DMS114 treated with DMSO at 0.1 percent for 48 hours (cell line): ENCODE measurements around the gene UBALD2.
"Not testable (repeated sequence)": the region's sequence is repeated elsewhere in the genome, so short reads cannot be mapped to it uniquely, and the experiment has no call there.

ENCODE experiments used
- DNase-seq: peaks from one replicate; lab custom pipeline; 2025; ENCODE audit not compliant: unreplicated experiment; lab: John Stamatoyannopoulos, UW

UBALD2 gene

DNA sequence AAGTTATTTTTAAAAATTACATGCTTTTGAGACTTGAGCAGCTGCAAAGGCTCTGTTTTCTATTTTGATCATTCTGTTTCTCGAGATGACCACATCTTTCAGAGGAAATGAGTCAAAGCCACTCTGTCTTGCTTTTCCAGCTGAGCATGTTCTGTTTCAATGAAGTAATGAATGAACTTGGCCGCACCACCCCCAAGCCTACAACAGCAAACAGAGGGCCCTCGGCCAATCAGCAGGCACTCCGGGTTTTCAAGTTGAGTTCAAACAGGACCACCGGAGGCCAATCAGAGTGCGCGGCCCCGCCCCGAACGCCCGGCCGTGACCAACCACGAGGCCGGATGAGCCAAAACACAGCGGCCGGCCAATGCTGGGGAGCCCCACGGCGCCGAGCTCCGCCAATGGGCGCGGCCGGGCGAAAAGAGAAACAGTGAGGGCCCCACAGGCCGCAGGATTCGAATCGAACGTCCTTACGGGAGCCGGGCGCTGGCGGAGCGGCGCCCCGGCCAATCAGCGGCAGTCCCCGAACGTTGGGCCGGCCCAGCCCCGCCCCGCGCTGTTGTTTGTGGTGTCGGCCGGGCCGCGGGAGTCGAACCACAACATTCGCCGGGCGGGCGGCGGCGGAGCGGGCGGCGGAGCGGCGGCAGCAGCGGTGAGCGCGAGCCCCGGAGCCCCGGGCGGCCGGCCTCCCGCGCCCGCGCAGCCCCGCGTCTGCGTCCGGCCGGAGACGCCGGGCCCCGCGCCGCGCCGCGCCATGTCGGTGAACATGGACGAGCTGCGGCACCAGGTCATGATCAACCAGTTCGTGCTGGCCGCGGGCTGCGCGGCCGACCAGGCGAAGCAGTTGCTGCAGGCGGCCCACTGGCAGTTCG, at the start of gene UBALD2:
Gene UBALD2, plus strand, starts transcription at position 594 of the 869 bp plus-strand sequence. Its CDS starts 158 bp downstream, at position 752.
- DNase-seq, result peak; percentile 94

DNA sequence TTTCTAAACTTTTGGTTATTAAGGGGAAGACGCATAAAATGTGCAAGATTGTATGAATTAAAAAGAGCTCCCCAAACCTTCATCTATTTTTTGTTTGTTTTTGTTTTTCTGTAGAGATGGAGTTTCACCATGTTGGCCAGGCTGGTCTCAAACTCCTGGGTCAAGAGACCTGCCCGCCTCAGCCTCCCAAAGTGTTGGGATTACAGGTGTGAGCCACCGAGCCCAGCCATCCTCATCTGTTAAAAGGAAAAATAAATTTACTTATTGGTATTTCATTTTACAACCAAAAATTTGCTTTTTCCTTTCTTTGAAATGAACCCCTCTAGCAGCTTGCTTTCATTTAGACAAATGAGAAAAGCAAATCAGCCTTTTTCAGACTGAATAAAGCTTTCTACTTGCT, 48.1 kb upstream of the UBALD2 start:
- DNase-seq, result no peak

DNA sequence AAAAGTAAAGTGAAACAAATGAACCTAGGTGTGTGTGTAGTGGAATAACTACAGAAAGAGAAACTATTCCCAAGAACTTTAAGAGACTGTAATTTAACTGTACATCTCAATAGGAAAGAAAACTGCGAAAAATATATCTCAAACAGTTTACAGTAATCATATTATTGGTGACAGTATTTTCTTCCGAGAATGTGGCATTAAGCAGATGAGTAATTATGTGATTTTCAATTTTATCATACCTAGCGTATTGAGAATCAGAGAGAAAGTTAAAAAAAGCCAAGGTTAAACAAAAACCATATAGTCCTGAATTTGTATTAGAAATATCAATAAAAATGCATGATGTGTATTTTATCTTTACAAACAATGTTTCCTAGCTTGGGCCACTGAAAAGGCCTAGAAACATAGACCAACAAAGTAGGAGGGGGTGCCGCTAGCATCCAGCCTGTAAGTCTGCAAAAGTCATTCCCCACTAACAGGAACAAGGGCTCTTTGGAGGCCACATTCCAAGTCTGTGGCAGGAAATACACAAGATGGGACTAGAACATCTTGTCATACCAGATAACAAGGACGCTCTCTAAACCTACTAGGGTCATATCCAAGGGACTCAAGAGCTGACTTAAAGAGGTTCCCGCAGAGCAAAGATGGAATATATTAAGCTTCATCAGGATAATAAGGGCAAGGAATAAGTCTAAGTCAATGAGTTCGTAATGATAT, 45.3 kb upstream of the UBALD2 start:
- DNase-seq, result no peak

DNA sequence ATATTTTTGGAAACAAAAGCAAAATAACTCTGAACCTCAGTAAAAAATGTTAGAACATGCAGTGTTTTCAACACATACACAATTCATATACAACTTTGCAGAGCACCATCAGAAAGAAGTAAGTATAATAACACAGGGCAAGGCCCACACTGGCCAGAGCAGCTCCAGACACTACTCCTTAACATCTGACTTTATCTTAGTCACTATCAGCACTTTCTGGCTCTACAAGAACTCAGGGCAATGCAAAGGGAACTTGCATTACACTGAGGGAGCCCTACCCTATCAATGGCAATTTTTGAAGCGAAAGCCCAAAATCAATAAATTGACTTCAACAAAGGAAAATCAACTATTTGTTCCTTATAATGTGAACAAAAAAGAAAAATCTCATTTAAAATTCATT, 41.3 kb upstream of the UBALD2 start:
- DNase-seq, result no peak

DNA sequence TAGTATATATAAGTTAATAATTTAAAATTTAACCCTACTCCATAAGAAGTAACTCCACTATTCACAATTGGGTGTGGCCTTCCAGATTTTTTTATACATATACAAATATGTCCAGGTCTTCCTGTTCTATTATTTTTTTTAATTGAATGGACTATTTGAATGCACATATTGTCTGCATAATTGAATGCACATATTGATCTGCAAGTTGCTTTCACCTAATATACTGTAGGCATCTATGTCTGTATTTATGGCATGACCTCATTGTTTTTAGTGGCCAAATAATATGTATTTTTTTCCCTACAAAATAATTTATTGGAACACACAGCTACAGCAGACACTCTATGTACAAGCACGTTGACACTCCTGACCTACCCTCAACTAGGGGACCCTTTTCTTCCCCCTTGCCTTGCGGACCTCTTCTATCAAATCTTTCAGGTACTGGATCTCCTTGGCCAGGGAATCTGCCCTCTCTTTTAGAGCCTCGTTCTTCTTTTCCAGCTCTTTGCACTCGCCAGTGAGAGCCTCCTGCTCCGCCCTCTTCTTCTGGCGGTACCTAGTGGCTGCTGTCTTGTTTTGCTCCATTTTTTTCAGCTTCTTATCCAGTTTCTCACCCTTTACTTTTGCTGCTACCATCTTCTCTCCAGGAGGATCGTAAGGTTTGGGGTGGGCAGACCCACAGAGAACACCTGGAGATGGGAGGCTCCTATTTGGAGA, 39.6 kb upstream of the UBALD2 start:
- DNase-seq, result not testable (repeated sequence)

DNA sequence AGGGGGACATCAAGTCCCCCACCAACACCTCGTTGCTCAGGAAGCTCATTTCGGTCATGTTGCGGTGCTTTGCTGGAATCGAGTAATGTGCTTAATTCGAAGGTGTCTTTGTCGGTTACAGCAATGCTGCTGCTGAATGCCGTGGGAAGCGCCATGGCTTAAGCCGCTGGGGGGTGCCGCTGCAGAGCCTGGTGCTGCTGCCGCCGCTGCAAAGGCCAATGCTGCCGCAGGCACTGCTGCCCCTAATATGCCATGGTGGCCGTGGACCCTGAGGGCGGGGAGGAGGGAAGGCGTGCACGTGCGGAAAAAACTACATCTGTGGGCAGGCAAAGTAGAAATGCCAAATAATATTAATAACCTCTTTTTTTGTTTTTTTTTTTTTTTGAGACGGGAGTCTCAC, 38.4 kb upstream of the UBALD2 start:
- DNase-seq, result not testable (repeated sequence)

DNA sequence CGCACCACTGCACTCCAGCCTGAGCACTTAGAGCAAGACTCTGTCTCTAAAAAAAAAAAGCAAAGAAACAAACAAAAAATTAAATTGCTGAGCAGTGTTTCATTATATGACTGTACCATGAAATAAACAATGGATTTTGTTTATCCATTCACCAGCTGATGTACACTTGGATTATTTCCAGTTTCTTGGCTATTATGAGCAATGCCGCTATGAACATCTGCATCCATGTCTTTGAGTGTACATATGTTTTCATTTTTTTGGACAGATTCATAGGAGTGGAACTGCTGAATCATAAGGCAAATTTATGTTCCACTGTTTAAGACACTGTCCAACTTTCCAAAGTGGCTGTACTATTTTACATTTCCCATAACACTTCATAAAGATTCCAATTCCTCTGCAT, 32.8 kb upstream of the UBALD2 start:
- no peak for DNase-seq

DNA sequence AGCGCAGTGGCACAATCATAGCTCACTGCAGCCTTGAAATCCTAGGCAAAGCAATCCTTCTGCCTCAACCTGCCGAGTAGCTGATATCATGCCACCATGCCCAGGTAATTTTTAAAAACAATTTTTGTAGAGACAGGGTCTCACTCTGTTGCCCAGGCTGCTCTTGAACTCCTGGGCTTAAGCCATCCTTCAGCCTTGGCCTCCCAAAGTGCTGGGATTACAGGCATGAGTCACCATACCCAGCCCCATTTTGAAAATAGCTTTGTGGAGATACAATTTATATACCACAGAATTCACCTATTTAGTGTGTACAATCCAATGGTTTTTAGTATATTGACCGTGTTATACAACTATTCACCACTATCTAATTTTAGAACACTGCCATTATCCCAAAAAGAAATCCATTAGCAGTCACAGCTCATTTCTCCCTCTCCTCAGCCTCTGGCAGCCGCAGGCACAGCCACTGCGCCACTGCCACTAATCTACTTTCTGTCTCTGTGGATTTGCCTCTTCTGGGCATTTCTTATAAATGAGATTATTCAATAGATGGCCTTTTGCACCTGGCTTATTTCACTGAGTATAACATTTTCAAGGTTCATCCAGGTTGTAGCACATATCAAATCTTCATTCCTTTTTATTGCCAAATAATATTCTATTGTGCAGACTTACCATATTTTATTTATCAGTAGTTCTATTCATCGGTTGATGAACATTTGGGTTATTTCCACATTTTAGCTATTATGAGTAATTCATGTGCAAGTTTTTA, 31.4 kb upstream of the UBALD2 start:
- DNase-seq, result no peak

DNA sequence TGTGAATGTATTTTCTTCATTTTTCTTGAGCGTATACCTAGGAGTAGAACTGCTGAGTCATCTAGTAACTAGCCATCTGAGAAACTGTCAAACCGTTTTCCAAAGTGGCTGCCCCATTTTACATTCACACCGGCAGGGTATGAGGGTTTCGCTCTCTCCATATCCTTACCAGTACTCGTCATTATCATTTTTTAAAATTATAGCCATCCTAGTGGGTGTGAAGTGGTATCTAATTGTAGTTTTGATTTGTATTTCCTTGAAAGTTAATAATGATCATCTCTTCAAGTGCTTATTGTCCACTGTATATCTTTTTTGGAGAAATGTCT, 30.8 kb upstream of the UBALD2 start:
- DNase-seq, result no peak

DNA sequence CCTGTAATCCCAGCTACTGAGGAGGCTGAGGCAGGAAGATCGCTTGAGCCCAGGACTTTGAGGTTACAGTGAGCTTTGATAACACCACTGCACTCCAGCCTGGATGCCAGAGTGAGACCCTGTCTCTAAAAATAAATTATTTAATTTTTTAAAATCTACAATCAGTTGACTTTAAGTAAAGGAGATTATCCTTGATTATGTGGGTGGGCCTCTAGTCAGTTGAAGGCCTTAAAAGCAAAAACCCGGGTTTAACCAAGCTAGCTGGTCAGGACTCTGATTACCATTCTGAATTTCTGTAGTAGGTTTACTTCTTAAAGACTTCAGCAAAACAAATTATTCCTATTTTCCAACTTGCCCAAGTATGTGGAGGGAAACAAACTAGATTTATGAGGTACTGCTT, 29.3 kb upstream of the UBALD2 start:
- DNase-seq, result no peak

DNA sequence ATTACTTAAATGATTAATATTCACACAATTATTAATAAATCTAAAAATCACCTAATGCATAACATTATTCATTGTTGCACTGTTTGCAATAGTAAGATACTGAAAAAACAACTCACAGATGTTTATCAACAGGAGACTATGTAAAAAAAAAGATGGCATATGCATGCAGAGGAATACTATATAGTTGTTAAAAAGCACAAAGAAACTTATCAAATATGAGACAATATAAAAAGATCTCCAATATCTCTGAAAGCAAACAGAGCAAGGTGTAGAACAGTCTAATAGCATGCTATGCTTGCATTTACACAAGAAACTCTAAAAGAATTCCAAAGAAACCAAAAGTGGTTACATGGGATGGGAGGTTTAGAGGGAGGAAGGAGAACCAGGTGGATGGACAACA, 28.5 kb upstream of the UBALD2 start:
- no peak for DNase-seq

DNA sequence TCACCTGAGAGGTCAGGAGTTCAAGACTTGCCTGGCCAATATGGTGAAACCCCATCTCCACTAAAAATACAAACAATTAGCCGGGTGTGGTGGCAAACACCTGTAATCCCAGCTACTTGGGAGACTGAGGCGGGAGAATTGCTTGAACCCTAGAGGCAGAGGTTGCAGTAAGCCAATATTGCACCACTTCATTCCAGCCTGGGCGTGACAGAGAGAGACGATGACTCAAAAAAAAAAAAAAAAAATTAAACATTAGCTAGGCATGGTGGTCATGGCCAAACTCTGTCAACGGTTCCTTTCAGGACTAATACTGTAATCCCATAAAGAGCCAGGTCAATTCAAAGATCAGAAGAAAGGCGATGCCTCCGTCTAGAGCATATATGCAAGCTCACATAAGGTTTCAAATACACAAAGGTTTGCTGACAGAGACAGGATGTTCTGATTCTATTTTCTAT, 27.3 kb upstream of the UBALD2 start:
- no peak for DNase-seq

DNA sequence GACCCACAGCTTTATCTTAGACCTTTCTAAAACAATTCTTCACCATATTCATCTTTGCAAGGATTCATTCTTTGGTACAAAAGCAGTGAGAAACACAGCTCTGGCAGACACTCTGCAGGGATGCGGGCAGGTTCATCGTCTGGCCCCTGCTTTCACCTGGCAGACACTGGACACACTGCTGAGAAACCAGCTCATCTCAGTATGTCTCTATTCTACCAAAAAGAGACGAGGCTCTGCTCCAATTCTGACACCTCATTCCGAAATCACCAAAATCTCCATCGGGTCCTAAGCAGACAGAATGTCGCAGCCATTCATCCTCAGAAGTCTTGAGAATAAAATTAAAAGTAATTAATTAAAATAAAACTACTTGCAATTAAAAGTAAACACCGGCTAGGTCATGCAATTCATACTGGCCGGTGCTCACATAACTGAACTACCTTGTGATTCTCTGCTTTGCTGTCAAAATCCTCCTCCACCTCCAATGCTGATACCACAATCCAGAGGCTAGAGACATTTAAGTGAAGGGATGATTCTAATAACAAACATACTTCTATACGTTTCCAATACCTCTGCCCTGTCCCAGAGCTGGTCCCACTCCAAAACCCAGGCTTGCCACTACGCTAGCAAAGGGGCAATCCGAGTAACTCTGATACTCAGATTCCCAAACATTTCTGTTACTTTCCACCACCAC, 26.2 kb upstream of the UBALD2 start:
- no peak for DNase-seq

DNA sequence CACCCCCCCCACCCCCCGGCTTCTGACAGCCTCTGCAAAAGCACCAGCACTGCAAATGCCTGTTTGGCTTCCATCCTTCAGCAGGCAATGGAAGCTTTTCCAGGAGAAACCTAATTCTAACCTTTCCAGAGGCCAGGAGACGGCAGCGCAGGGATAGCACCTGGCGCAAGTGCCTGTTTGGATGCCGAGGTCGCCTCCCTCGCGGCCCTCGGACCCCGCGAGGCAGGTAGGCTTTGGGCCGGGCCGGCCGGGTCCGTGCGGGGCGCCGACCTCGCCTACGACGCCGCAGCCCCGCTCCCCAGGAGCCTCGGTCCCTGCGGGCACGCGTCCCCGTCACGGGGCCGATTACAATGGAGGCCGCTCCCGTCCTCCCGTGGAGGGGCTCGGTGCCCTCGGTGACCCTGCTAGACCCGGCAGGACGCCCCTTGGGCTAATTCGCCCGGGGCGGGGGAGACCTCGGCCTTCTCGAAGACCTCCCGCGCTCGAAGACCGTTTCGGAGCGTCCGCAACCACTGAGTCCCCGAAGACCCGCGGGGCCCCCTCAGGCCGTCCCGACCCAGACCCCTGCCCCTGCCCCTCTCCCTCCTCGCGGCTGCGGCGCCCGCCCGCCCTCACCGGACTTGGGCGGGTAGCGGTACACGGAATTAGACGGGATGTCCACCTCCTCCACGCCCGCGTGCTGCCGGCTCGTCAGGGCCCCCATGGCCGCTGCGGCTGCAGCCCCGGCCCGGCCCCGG, 25.4 kb upstream of the UBALD2 start:
- no peak for DNase-seq

DNA sequence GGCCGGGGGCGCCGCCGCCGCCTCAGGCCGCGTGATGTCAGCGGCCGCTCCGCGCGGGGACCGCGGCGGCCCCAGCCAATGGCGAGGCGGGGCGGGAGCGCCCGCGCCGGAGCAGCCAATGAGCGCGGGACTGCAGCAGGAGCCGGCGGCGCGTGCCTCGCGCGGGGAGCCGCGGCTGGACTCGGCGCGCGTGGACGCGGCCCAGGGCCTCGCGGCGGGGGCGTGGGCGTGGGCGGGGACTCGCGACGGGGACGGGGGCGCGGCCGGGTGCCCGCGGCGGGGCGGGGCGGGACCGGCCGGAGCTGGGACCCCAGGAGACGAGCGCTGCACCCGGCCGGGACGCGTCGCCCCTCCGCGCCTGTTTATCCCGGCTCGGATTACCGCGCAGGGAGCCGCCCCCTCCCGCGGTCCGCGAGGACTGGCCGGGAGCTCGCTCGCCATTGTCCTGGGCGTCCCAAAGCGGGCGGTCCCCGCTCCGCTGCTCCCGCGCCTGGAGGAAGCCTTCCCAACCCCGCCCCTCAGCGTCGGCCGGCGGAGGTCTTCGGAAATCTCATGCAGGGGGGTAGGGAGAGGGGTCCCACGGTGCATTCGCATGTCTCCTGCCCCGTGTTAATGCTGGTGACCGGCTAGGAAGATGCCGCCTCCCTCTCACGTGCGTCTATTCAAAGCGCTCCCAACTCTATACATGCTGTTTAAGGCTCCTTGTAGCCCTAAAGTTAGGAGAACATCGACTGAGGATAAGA, 24.5 kb upstream of the UBALD2 start, which contains the start of gene RNF157:
Gene RNF157, minus strand, starts transcription at position 33 of the 743 bp plus-strand sequence. CDS start 253 bp downstream, outside the sequence.
- DNase-seq, result peak; percentile 17

DNA sequence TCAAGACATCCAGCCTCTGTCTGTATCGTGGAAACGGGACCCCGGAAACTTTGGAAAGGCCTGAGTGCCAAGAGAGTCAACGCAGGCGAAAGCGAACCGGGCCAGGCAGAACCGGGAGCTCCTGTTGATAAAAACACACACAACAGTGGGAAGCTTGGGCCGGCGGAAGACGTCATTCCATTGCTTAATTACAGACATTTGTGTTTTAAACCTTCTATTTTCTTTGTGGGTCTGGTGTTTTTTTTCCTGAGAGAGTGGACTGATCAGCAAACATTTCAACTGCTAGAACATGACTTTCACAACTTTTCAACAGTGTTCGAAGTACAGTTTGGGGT, 24.0 kb upstream of the UBALD2 start:
- no peak for DNase-seq

DNA sequence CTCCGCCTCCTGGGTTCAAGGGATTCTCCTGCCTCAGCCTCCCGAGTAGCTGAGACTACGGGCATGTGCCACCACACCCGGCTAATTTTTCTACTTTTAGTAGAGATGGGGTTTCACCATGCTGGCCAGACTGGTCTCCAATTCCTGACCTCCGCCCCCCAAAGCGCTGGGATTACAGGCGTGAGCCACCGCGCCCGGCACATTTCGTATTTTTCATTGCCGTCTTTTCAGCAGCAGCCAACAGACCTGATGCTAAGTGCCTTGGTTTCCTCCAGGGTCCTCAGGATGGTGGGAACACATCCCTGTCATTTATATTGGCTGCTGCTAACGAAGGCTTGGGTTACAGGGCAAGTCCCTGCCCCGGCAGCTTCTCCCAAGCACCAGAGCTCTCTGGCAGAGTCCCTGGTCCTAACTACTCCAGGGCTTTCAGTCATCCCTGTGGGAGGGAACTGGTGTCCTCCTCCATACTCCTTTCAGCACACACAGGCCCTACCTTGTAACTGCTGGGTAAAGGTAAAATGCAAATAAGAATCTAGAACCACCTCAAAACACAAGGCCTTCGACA, 23.4 kb upstream of the UBALD2 start:
- DNase-seq, result no peak

DNA sequence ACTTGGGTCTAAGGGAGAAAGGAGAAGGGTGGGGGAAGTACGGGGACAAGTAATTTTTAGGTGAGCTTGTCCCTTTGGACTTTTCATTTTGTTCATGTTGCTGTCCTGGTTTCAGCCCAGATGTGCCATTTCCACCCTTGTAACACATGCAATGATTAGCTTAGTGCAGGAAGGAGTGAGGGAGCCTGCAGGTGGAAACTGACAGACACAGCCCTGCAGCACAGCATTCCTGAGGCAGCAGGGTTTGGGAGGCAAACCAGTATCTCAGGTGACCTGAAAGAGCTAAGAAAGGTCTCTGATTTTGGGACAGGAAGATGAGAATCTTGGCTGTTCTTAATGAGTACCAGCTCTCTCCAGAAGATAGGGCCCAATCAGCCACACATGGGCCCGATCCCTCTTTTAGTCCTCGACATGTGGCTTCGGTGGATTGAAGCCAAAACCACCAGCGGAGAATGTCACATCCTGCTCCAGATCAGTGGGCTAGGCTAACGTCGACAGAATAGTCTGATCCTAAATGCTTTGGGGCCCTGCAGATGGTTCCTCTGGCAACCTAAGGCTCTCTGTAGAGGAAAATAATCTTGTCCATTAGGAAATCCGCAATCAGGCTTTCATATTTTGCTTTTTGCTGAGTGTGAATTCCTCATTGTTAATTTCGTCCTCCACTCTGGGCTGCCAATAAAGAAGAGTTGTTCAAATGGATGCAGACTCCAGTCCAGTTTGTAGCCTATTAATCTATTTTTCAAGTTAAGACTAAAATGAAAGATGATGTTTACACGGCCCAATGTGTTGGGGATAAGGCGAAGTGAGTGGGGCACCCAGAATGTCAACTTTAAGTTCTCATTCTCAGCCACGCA, 21.1 kb upstream of the UBALD2 start:
- no peak for DNase-seq
